Naive B cell (primary cell): ENCODE results near the gene SLC36A1. TPM values are rescaled to one million over a fixed set of nuclear protein-coding genes. Genes with fewer than 3 reads are reported as not detected.
"Not testable (repeated sequence)": the region's sequence is repeated elsewhere in the genome, so short reads cannot be mapped to it uniquely, and the experiment has no call there.

Experiments used
- ATAC-seq, 2 donors: fragments of 150-1000 bp; cut with Tn5 transposase; 2 replicates each; pipeline ENCODE4 v1.10.0; 2021; ENCODE audit warnings: low read depth in 2 of 2, mild to moderate bottlenecking in 2 of 2, moderate library complexity in 2 of 2
- DNase-seq: peaks from one replicate; pipeline ENCODE4 v3.0.0; 2022
- H3K27ac Mint-ChIP-seq, 6 donors: one replicate each; pipeline ENCODE4 v1.8.0; 2020 to 2022; ENCODE audit warnings: mild to moderate bottlenecking in 6 of 6, mixed read lengths in 6 of 6, moderate library complexity in 5 of 6, inconsistent platforms in 2 of 6
- H3K27me3 Mint-ChIP-seq, 3 donors: one replicate each; pipeline ENCODE4 v1.8.0; 2021 to 2022; ENCODE audit warnings: mixed read lengths in 3 of 3, mild to moderate bottlenecking in 1 of 3
- H3K36me3 Mint-ChIP-seq, 2 donors: one replicate each; pipeline ENCODE4 v1.8.0; 2020 to 2022; ENCODE audit warnings: mixed read lengths in 2 of 2, inconsistent platforms in 1 of 2, mild to moderate bottlenecking in 1 of 2
- H3K4me1 Mint-ChIP-seq, 3 donors: one replicate each; pipeline ENCODE4 v1.8.0; 2020 to 2022; ENCODE audit warnings: mixed read lengths in 3 of 3, inconsistent platforms in 1 of 3, mild to moderate bottlenecking in 1 of 3, moderate library complexity in 1 of 3
- H3K4me3 Mint-ChIP-seq, 8 donors: one replicate each; pipeline ENCODE4 v1.8.0; 2020 to 2022; ENCODE audit warnings: mild to moderate bottlenecking in 8 of 8, mixed read lengths in 8 of 8, moderate library complexity in 8 of 8, inconsistent platforms in 2 of 8
- H3K9me3 Mint-ChIP-seq, 7 donors: one replicate each; pipeline ENCODE4 v1.8.0; 2020 to 2022; ENCODE audit warnings: mixed read lengths in 7 of 7, mild to moderate bottlenecking in 5 of 7, inconsistent platforms in 2 of 7, moderate library complexity in 1 of 7
- polyA plus RNA-seq, 6 donors: library from polyadenylated mRNA; unstranded; fragments of 300-500 nt; fragmentation: Illumina TruSeq; gene quantifications; one replicate each; pipeline ENCODE4 v1.2.3, GENCODE V29; 2021; ENCODE audit warnings: low read depth in 6 of 6

Gene SLC36A1
- polyA plus RNA-seq, 6 donors from 2014 or later = 0.91 to 1.9 (median 1.4) TPM; not detected in 1

DNA sequence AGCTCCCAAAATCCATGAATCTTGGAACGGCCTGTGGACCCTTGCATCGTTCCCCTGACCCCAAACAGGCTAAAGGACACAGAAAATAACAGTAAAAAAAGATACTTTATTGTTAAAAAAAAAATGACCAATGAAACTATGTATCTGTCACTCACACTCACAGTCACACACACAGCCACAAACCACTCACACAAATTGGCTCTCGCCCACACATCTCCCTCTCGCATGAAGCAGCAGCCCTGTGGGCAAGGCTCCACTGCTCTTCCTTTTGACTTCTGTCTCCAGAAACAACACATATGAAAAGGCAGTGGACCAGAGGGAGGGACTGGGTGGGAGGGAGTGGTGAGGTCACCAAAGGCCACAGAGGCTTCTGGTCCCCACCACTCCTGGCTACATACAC lies 56.6 kb downstream of the SLC36A1 start:
- no peak for ATAC-seq
- DNase-seq = no peak
- no peaks in the 10 kb centered on the region for H3K27me3 Mint-ChIP-seq
- H3K9me3 Mint-ChIP-seq = no peaks in the 10 kb centered on the region
- no peak overlapping the region for H3K4me3 Mint-ChIP-seq
- H3K4me1 Mint-ChIP-seq = peaks cover 5 to 17% (median 9%) of the 10 kb centered on the region in 3 donors
- no peak overlapping the region for H3K27ac Mint-ChIP-seq
- no peaks in the 10 kb centered on the region for H3K36me3 Mint-ChIP-seq

DNA sequence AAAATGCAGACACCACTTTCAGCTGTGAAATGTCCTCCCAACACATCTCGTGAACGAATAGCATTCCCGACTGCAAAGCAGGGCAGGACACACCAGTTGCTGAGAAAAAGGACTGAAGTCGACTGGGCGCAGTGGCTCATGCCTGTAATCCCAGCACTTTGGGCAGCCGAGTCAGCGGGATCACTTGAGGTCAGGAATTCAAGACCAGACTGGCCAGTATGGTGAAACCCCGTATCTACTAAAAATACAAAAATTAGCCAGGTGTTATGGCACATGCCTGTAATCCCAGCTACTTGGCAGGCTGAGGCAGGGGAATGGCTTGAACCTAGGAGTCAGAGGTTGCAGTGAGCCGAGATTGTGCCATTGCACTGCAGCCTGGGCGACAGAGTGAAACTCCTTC lies 60.9 kb downstream of the SLC36A1 start:
- H3K27me3 Mint-ChIP-seq, H3K36me3 Mint-ChIP-seq, H3K27ac Mint-ChIP-seq, ATAC-seq, H3K9me3 Mint-ChIP-seq, DNase-seq, H3K4me3 Mint-ChIP-seq: not testable (repeated sequence)
- peaks cover 3 to 18% (median 6%) of the 10 kb centered on the region in 3 donors for H3K4me1 Mint-ChIP-seq

DNA sequence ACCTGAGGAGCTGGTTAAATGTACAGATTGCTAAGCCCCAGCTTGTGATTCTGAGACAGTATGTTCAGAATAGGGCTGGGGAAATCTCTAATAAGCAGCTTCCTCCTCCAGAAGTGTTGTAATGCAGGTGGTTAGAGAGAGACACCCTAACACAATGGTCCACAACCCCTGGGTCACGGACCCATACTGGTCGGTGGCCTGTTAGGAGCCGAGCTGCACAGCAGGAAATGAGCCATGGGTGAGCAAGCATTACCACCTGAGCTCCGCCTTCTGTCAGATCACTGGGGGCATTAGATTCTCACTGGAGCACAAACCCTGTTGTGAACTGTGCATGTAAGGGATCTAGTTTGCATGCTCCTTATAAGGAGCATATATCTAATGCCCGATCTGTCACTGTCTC lies 61.8 kb downstream of the SLC36A1 start:
- H3K36me3 Mint-ChIP-seq = no peaks in the 10 kb centered on the region
- H3K4me3 Mint-ChIP-seq = peak overlapping the region in 2 of 8 donors; percentile 54 to 55
- H3K4me1 Mint-ChIP-seq = peaks cover 3 to 18% (median 6%) of the 10 kb centered on the region in 3 donors
- H3K27ac Mint-ChIP-seq = peak overlapping the region in 2 of 6 donors; percentile 63 to 90
- H3K9me3 Mint-ChIP-seq = no peaks in the 10 kb centered on the region
- DNase-seq (peak; percentile 2), ATAC-seq (peak; percentile 66 to 74)
- H3K27me3 Mint-ChIP-seq = no peaks in the 10 kb centered on the region

DNA sequence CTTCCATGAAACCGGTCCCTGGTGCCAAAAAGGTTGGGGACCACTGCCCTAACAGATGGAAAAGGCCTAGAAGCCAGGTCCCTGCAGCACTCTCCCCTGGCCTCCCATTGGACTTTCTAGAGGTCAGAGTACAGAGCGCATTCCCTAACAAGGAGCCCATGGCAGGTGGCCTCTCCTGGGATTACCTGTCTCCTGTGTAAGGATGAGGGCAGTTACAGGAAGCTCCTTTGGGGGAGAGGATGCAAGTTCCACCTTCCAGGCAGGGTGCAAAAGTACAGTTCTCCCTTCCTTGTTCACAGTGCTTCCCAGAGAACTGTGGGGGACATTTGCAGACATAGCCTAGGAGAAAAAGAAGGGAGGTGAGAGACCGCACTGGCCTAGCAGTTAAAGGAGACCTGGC lies 62.4 kb downstream of the SLC36A1 start:
- H3K27ac Mint-ChIP-seq = no peak overlapping the region
- H3K36me3 Mint-ChIP-seq = no peaks in the 10 kb centered on the region
- H3K9me3 Mint-ChIP-seq = no peaks in the 10 kb centered on the region
- ATAC-seq (no peak), DNase-seq (no peak)
- no peaks in the 10 kb centered on the region for H3K27me3 Mint-ChIP-seq
- H3K4me3 Mint-ChIP-seq = no peak overlapping the region
- peaks cover 3 to 18% (median 6%) of the 10 kb centered on the region in 3 donors for H3K4me1 Mint-ChIP-seq

DNA sequence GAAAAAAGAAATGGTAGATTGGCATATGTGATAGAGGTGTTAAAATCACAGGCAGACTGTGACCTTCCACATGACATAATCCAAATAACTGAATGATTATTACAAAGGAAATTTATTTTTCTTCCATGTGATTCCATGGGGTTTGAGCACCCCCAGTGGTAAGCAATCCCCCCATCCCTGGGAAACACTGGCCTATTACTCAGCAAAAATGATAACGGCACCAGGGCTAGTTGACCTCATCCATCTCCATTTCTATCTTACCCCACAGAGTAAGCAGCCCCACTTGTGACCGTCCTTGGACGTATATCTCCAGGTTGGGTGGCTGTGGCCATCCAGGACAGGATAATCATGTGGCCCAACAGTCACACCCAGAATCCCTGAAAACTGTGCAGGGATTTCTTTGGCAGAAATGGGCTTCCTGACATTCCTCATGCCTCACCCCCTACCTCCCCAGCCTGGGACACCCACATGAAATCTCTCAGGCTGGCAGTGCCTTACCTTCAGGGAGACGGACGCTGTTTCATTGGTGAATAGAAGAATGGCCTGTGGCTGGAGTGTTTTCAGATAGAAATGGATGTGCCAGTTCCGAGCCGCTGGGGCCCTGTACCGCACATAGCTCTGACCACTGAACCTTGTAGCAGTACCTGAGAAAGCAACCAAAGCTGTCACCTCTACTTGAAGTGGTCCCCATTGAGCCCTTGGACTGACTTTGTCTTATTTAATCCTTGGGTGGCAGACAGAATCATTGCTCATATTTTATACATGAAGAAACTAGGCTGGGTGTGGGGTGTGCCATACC lies 69.9 kb downstream of the SLC36A1 start:
- DNase-seq (no peak), ATAC-seq (no peak)
- no peaks in the 10 kb centered on the region for H3K9me3 Mint-ChIP-seq
- H3K4me1 Mint-ChIP-seq = no peaks in the 10 kb centered on the region
- H3K27ac Mint-ChIP-seq = no peak overlapping the region
- no peaks in the 10 kb centered on the region for H3K27me3 Mint-ChIP-seq
- H3K4me3 Mint-ChIP-seq = no peak overlapping the region
- H3K36me3 Mint-ChIP-seq = no peaks in the 10 kb centered on the region

DNA sequence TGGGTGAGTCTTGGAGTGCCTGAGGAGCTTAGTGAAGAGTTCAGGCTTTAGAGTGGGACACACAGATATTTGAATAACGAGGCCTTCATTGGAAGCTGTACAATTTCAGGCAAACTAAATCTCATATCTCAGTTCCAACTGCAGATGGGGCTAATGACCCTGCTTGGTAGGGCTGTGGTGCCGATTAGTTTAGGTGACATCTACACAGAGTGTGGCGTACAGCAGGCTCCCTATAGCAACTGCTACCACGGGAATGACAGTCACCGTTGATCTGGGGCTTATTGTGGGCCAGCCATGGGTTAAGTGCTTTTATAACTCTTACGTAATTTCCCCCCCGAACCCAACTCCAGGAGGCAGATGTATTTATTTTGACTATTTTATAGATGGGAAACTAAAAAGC lies 72.9 kb downstream of the SLC36A1 start:
- H3K27me3 Mint-ChIP-seq = peaks cover 0 to 8% (median 6%) of the 10 kb centered on the region in 3 donors
- ATAC-seq (no peak), DNase-seq (no peak)
- H3K9me3 Mint-ChIP-seq = no peaks in the 10 kb centered on the region
- H3K4me3 Mint-ChIP-seq = no peak overlapping the region
- H3K36me3 Mint-ChIP-seq = no peaks in the 10 kb centered on the region
- H3K4me1 Mint-ChIP-seq = no peaks in the 10 kb centered on the region
- no peak overlapping the region for H3K27ac Mint-ChIP-seq

DNA sequence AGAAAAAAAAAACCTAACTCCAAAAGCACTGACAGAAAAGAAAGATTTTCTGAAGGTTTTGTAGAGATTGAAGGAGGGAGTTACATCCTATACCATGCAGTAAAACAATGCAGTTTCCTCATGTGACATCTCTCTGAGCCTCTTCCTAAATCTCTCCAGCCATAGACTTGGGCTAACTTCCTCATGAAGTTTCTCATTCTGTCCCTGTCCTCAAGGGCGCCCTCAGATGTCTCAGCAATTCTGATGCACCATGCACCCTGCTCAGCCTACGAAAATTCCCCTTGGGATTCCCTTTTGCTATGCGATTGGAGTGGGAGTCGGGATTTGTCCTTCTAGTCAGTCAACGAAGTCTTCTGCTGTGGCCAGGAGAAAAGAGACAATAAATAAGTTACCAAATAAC lies 74.8 kb downstream of the SLC36A1 start:
- Mint-ChIP-seq H3K27ac (peak overlapping the region in 1 of 6 donors; percentile 28), H3K36me3 (no peaks in the 10 kb centered on the region), H3K4me1 (no peaks in the 10 kb centered on the region), H3K4me3 (no peak overlapping the region), H3K9me3 (no peaks in the 10 kb centered on the region), H3K27me3 (peaks cover 0 to 8% (median 6%) of the 10 kb centered on the region in 3 donors)
- DNase-seq (no peak), ATAC-seq (no peak)

DNA sequence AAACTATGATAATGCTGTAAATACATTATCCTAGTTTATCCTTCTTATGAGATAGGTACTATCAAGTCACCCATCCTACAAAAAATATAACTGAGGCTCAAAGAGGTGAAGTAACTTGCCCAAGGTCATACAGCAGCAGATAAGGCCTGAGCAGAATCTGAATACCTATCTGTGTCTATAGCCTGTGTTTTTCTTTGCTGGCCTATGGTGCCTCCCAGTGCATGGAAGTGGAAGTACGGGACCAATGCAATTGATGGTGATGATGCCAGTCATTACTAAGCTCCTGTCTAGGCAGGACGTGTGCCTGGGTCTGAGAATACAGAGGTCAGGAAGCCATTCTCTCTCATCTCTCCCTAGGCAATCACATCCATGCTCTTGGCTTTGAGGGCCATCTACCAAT lies 75.9 kb downstream of the SLC36A1 start:
- peak; percentile 21 for DNase-seq
- no peak overlapping the region for H3K4me3 Mint-ChIP-seq

DNA sequence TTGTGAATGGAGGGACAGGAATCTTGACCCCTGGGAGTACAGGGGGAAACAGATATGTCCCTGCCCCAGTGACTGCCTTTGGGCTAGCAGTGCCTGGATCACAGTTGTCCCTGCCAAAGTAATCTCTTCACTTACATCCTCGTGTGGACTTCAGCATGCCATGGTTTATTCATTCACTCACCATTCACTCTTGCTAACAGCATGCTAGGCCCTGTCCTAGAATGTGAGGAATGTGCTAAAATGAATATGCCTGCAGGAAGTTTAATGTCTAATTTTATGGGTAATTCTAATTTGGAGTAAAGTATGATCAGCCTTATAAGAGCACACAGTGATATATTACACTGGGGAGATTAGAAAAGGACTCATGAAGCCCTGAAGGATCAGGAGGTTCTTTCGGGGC lies 80.8 kb downstream of the SLC36A1 start:
- ATAC-seq (no peak), DNase-seq (no peak)
- no peak overlapping the region for H3K27ac Mint-ChIP-seq
- H3K9me3 Mint-ChIP-seq = no peaks in the 10 kb centered on the region
- H3K27me3 Mint-ChIP-seq = peaks cover 0 to 23% (median 18%) of the 10 kb centered on the region in 3 donors
- no peak overlapping the region for H3K4me3 Mint-ChIP-seq
- peaks cover 0 to 5% of the 10 kb centered on the region in 2 donors for H3K36me3 Mint-ChIP-seq
- no peaks in the 10 kb centered on the region for H3K4me1 Mint-ChIP-seq

More for the DNA sequence above, 75.9 kb downstream of the SLC36A1 start:
- Mint-ChIP-seq H3K27ac (no peak overlapping the region), H3K36me3 (no peaks in the 10 kb centered on the region), H3K4me1 (no peaks in the 10 kb centered on the region), H3K9me3 (no peaks in the 10 kb centered on the region), H3K27me3 (peaks cover 0 to 9% (median 8%) of the 10 kb centered on the region in 3 donors)
- ATAC-seq = peak; percentile 54 to 82

DNA sequence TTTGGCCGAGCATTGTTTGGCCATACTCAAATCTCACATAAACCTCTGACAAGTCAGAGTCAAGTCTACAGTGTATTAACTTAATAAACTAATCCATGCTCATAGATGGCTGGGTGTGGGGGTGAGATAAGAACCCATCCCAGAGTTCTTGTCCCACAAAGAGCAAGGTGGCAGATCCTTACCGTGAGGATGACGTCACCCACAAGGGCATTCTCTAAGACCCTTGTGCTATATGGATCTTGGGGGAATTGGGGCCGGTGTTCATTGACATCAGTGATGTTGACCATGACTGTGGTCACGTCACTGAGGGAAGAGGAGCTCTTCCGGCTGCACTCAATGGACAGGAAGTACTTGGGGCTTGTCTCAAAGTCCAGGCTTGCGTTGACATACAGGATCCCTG lies 81.6 kb downstream of the SLC36A1 start:
- H3K27ac Mint-ChIP-seq = no peak overlapping the region
- H3K36me3 Mint-ChIP-seq = peaks cover 0 to 5% of the 10 kb centered on the region in 2 donors
- ATAC-seq = no peak
- no peak for DNase-seq
- peak overlapping the region in 1 of 8 donors; percentile 17 for H3K4me3 Mint-ChIP-seq
- H3K4me1 Mint-ChIP-seq = no peaks in the 10 kb centered on the region
- peaks cover 0 to 23% (median 18%) of the 10 kb centered on the region in 3 donors for H3K27me3 Mint-ChIP-seq
- H3K9me3 Mint-ChIP-seq = no peaks in the 10 kb centered on the region

DNA sequence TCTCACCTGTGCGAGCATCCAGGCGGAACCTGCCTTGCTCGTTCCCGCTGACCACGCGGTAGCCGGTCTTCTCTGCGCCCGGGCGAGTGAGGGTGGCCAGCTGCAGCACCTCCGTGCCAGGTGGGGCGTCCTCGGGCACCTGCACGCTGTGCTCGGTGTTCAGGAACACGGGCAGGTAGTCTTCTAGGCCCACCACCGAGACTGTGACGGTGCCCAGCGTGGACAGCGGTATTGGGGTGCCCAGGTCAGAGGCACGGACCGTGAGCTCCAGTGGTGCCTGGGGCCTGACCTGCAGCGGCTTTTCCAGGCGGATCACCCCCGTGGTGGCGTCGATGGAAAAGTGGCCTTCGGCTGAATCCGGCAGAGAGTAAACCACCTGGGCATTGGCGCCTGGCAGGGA lies 84.2 kb downstream of the SLC36A1 start:
- Mint-ChIP-seq H3K4me3 (no peak overlapping the region), H3K9me3 (no peaks in the 10 kb centered on the region), H3K27me3 (peaks cover 0 to 18% (median 15%) of the 10 kb centered on the region in 3 donors), H3K4me1 (no peaks in the 10 kb centered on the region), H3K36me3 (peaks cover 0 to 5% of the 10 kb centered on the region in 2 donors), H3K27ac (no peak overlapping the region)
- DNase-seq = no peak
- ATAC-seq = no peak

DNA sequence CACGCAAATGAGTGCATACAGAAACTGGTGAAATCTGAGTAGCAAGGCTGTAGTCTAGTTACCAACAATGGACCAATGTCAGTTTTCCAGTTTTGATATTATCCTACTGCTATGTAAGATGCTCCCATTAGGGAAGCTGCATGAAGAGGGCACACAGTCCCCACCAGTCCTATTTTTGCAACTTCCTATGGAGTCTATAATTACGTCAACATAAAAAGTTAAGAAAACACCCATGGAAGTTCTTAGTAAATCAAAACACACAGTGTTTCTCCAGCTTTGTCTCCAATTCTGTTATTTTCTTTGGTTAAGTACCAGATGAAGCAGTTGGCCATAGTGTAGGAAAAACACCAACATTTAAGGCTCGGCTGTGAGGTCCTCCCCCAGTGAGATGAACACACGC lies 85.0 kb downstream of the SLC36A1 start:
- no peak for ATAC-seq
- peaks cover 0 to 5% of the 10 kb centered on the region in 2 donors for H3K36me3 Mint-ChIP-seq
- H3K27ac Mint-ChIP-seq = no peak overlapping the region

DNA sequence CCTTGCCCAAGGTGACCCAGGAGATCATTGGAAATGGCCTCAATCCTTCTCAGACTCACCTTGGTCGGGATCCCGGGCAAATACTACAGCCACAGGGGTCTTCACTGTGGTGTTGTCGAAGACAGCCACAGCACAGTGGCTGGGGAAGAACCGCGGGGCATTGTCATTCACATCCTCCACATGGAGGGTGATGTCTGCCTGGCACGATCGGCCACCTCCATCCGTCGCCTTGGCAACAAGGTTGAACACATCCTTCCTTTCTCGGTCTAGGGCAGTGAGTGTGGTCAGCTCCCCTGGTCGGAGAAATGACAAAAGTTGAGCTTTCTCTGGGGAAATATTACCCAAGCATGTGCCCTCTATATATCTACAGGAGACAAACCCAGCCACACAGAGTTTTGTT lies 86.9 kb downstream of the SLC36A1 start:
- H3K27ac Mint-ChIP-seq = no peak overlapping the region
- H3K4me3 Mint-ChIP-seq = no peak overlapping the region

More for the DNA sequence above, 85.0 kb downstream of the SLC36A1 start:
- Mint-ChIP-seq H3K27me3 (peaks cover under 1 to 24% (median 22%) of the 10 kb centered on the region in 3 donors), H3K4me1 (no peaks in the 10 kb centered on the region), H3K4me3 (no peak overlapping the region), H3K9me3 (no peaks in the 10 kb centered on the region)
- DNase-seq = no peak

DNA sequence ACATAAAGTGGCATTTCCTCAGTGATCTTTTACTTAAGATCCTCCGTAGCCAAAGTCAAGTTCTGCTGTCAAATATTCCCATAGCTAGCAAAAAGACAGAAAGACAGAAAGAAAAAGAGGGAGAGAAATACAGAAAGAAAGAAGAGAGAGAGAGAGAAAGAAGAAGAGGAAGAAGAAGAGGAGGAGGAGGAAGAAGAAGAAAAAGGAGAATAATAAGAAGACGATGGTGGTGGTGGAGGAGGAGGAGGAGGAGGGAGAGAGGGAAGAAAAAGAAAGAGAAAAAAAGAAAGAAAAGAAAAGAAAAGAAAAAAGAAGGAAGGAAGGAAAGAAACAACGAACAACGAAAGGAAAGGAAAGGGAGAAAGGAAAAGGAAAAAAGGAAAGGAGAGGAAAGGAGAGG lies 89.6 kb downstream of the SLC36A1 start:
- Mint-ChIP-seq H3K9me3 (no peaks in the 10 kb centered on the region), H3K36me3 (no peaks in the 10 kb centered on the region), H3K4me1 (peaks cover 0 to 4% (median 0%) of the 10 kb centered on the region in 3 donors), H3K4me3 (no peak overlapping the region), H3K27ac (no peak overlapping the region), H3K27me3 (peaks cover 6 to 20% (median 13%) of the 10 kb centered on the region in 3 donors)
- ATAC-seq (no peak), DNase-seq (no peak)

More for the DNA sequence above, 86.9 kb downstream of the SLC36A1 start:
- H3K9me3 Mint-ChIP-seq = no peaks in the 10 kb centered on the region
- peaks cover 0 to 5% of the 10 kb centered on the region in 2 donors for H3K36me3 Mint-ChIP-seq
- ATAC-seq = no peak
- H3K27me3 Mint-ChIP-seq = peaks cover 6 to 30% (median 25%) of the 10 kb centered on the region in 3 donors
- no peak for DNase-seq
- peaks cover 0 to 4% (median 0%) of the 10 kb centered on the region in 3 donors for H3K4me1 Mint-ChIP-seq
